SK-N-SH treated with all-trans-retinoic acid at 6 μM for 48 hours (cell line): ENCODE measurements around the gene KRTAP10-2.

Source experiments
- ATAC-seq: fragments of 200-7000 bp; cut with Tn5 transposase; 3 replicates; pipeline ENCODE4 v1.9.1; 2020; ENCODE audit warnings: mild to moderate bottlenecking, moderate library complexity
- ARNTL ChIP-seq: fragments of 450-650 bp; formaldehyde crosslinking; IDR thresholded peaks from 2 replicates; pipeline ENCODE4 v1.5.0; 2020; ENCODE audit warnings: low read depth, mild to moderate bottlenecking, moderate library complexity, borderline replicate concordance
- BACH2 ChIP-seq: fragments of 250-450 bp; sonication (Bioruptor Pico); IDR thresholded peaks from 2 replicates; pipeline ENCODE4 v1.9.0; 2021; ENCODE audit warnings: mild to moderate bottlenecking, borderline replicate concordance
- CSDC2 ChIP-seq: fragments of 250-450 bp; sonication (Bioruptor Pico); IDR thresholded peaks from 2 replicates; pipeline ENCODE4 v1.5.0; 2020; ENCODE audit warnings: mild to moderate bottlenecking, moderate library complexity
- ESRRG ChIP-seq: fragments of 250-450 bp; sonication (Bioruptor Pico); IDR thresholded peaks from 2 replicates; pipeline ENCODE4 v1.6.1; 2021; ENCODE audit warnings: mild to moderate bottlenecking
- GLIS3 ChIP-seq: fragments of 250-450 bp; sonication (Bioruptor Pico); IDR thresholded peaks from 2 replicates; pipeline ENCODE4 v1.5.0; 2020; ENCODE audit warnings: mild to moderate bottlenecking, moderate library complexity
- OSR1 ChIP-seq: fragments of 250-450 bp; sonication (Bioruptor Pico); IDR thresholded peaks from 2 replicates; pipeline ENCODE4 v1.8.0; 2022; ENCODE audit warnings: moderate library complexity, mild to moderate bottlenecking, inconsistent platforms
- PPARA ChIP-seq: fragments of 250-450 bp; sonication (Bioruptor Pico); IDR thresholded peaks from 2 replicates; pipeline ENCODE4 v1.5.0; 2020; ENCODE audit warnings: mild to moderate bottlenecking, borderline replicate concordance
- SNAI2 ChIP-seq: fragments of 250-450 bp; sonication (Bioruptor Pico); IDR thresholded peaks from 2 replicates; pipeline ENCODE4 v1.5.0; 2020; ENCODE audit warnings: mild to moderate bottlenecking, moderate library complexity
- TCF4 ChIP-seq: fragments of 250-450 bp; sonication (Bioruptor Pico); IDR thresholded peaks from 2 replicates; pipeline ENCODE4 v1.8.0; 2021; ENCODE audit warnings: mild to moderate bottlenecking, moderate library complexity, borderline replicate concordance
- ZC3H10 ChIP-seq: fragments of 250-450 bp; sonication (Bioruptor Pico); IDR thresholded peaks from 2 replicates; pipeline ENCODE4 v1.5.1; 2021; ENCODE audit warnings: mild to moderate bottlenecking, moderate library complexity
- ZFP3 ChIP-seq: fragments of 250-450 bp; sonication (Bioruptor Pico); IDR thresholded peaks from 2 replicates; pipeline ENCODE4 v1.5.0; 2020; ENCODE audit warnings: mild to moderate bottlenecking, moderate library complexity
- ZFP30 ChIP-seq: fragments of 450-650 bp; formaldehyde crosslinking; IDR thresholded peaks from 2 replicates; pipeline ENCODE4 v1.5.0; 2022; ENCODE audit warnings: mild to moderate bottlenecking, moderate library complexity
- ZNF565 ChIP-seq: fragments of 450-650 bp; formaldehyde crosslinking; conservative IDR thresholded peaks from 2 replicates; pipeline ENCODE4 v1.5.0; 2020; ENCODE audit warnings: low read depth, mild to moderate bottlenecking, moderate library complexity
- ZNF70 ChIP-seq: fragments of 450-650 bp; formaldehyde crosslinking; IDR thresholded peaks from 2 replicates; pipeline ENCODE4 v1.5.0; 2020; ENCODE audit warnings: mild to moderate bottlenecking, moderate library complexity
- ZNF8 ChIP-seq: fragments of 450-650 bp; formaldehyde crosslinking; IDR thresholded peaks from 2 replicates; pipeline ENCODE4 v1.5.0; 2020; ENCODE audit warnings: mild to moderate bottlenecking, moderate library complexity
- TF ChIP-seq, protein P1 (sequence below): fragments of 250-450 bp; sonication (Bioruptor Pico); IDR thresholded peaks from 2 replicates; pipeline ENCODE4 v1.5.1; 2020; ENCODE audit warnings: low read depth, mild to moderate bottlenecking, moderate library complexity
- TF ChIP-seq, protein P2 (sequence below): fragments of 250-450 bp; sonication (Bioruptor Pico); IDR thresholded peaks from 2 replicates; pipeline ENCODE4 v1.5.1; 2021; ENCODE audit warnings: mild to moderate bottlenecking, moderate library complexity
- TF ChIP-seq, protein P3 (sequence below): fragments of 250-450 bp; sonication (Bioruptor Pico); IDR thresholded peaks from 2 replicates; pipeline ENCODE4 v1.8.0; 2020; ENCODE audit warnings: mild to moderate bottlenecking, moderate library complexity, borderline replicate concordance

The KRTAP10-2 gene

DNA sequence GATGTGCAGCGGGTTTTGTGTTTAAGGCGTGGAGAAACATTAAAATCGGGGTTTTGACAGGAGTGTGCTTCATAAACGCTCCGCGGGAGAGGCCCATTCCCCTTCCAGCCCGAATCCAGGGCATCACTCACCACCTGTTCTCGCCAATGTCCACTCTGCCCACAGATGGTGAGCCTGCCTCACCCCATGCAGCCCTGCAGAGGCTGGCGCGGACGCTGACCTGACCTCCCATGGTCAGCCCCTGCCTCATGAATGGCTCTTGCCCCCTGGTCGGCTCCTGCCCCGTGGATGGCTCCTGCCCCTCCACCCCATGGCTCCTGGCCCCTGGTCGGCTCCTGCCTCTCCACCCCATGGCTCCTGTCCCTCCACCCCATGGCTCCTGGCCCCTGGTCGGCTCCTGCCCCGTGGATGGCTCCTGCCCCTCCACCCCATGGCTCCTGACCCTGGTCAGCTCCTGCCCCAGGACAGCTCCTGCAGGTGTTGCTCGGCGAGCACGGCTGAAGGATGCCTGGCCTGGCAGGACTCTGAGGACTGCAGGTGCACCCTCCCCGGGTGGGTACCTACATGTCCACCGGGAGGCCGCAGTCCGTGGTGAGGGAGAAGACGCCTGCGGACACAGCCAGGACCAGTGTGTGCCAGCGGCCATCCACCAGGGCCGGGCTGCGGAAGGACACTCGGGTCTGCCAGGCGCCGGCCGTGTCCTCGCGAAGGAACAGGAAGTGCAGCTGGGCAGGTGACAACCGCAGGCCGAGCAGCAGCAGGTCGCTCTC lies 18.0 kb downstream of the KRTAP10-2 start:
- TF ChIP-seq SNAI2, result no peak
- no peak for TF ChIP-seq CSDC2 (CRISPR knock-in tag)
- TF ChIP-seq, all 23 proteins: peak for 0
- no peak for ATAC-seq

DNA sequence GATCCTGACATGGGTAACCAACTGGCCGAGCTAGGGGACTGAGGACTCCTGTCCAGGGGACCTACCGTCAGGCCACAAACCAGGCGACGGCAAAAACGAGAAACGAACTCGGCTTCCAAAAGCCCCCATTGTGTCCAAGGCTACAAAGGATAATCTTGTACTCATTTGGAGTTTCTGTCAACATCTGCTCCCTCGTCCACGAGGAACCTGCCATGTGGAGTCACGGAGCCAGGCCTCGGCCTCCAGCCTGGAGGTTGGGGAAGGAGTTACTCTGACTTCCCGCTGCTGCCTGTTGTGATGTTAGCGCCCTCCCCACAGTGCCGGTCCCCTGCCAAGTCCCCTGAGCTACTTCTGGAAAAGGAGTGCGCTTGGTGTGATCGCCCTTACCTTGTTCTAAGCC lies 18.6 kb downstream of the KRTAP10-2 start:
- TF ChIP-seq TCF4 (CRISPR knock-in tag), result no peak
- no peak for TF ChIP-seq CSDC2 (CRISPR knock-in tag)
- TF ChIP-seq ZNF70 (CRISPR knock-in tag), result no peak
- TF ChIP-seq ZNF565 (CRISPR knock-in tag), result no peak
- no peak for ATAC-seq

DNA sequence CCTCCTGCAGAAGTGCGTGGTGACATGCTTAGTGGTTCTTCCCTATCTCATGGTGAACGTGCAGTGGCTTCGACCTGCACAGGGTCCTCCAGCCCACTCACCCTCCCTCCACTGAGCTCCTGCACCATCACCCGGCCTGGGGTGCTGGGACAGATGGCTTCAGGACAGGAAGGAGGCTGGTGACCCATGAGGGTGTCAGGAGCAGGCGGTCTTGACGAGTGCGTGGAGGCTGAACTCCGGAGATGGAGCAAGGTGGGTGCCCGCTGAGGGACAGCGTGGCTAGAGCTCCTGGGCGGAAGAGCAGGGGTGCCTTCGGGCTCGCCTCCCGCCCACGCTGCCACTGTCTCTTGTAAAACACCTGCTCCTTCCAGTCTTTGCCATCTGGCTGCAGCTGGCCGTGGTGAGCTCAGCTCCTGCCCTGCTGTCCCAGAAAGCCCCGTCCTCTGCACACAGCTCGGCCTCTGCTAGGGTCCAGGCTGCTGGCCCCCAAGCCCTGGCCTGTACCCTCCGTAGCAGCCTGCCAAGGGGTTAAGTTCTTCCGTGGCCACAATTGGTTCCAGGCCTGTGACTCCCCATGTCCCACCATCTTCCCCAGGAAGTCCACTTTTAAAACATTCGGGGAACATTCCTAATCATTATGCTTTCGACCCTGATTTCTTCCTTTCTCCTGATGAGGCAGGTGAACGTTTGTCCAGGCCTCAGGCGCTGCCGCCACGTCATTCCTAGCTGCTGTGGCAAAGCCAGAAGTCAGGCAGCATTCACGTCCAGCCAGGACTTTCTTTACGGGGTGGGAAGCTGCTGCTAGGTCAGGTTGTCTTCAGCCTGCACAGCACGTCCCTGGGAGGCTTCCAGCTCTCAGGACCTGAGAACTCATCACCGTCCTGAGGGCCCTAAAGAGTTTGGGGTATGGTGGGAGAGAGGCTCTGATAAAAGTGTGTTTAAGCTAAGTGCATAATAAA lies 19.4 kb downstream of the KRTAP10-2 start:
- TF ChIP-seq ZFP30 (CRISPR knock-in tag) (no peak), BACH2 (no peak), ZNF70 (CRISPR knock-in tag) (no peak)
- TF ChIP-seq, protein P1, sequence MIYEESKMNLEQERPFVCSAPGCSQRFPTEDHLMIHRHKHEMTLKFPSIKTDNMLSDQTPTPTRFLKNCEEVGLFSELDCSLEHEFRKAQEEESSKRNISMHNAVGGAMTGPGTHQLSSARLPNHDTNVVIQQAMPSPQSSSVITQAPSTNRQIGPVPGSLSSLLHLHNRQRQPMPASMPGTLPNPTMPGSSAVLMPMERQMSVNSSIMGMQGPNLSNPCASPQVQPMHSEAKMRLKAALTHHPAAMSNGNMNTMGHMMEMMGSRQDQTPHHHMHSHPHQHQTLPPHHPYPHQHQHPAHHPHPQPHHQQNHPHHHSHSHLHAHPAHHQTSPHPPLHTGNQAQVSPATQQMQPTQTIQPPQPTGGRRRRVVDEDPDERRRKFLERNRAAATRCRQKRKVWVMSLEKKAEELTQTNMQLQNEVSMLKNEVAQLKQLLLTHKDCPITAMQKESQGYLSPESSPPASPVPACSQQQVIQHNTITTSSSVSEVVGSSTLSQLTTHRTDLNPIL (CRISPR knock-in tag), result no peak
- ATAC-seq, result no peak

DNA sequence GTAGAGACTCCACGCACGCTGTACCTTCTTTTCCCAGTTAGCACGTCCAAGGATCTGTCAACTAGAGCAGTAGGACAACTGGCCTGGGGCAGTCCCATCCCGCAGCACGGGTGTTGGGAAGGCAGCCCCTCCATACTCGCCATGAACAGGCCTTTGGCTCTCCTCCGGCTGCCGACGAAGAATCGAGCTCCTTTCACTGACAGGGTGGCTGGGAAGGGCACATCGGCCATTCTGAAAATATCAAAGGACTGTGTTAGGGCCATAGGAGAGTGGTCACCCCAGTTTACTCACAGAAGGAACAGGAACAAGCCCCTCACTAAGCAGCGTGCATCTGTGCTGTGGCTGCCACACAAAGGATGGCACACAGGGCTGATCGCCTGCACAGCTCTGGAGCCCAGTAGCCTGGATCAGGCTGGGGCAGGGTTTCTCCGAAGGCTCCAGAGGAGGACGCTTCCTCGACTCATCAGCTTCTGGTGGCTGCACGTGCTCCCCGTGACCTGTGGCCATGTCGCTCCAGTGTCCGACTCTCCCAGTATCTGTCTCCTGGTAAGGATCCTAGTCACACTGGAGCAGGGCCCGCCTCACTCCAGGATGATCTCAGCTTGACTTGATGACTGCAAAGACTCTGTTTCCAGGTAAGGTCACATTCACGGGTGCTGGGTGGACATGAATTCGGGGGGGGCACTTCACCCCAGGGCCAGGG lies 20.3 kb downstream of the KRTAP10-2 start:
- ATAC-seq, result no peak
- TF ChIP-seq ESRRG (no peak), ARNTL (CRISPR knock-in tag) (no peak), BACH2 (no peak), ZFP3 (CRISPR knock-in tag) (no peak), SNAI2 (no peak), ZNF8 (CRISPR knock-in tag) (no peak), ZC3H10 (CRISPR knock-in tag) (no peak), TCF4 (CRISPR knock-in tag) (no peak), ZNF565 (CRISPR knock-in tag) (no peak), GLIS3 (CRISPR knock-in tag) (no peak), ZNF70 (CRISPR knock-in tag) (no peak), CSDC2 (CRISPR knock-in tag) (no peak), PPARA (CRISPR knock-in tag) (no peak)
- TF ChIP-seq, protein P2, sequence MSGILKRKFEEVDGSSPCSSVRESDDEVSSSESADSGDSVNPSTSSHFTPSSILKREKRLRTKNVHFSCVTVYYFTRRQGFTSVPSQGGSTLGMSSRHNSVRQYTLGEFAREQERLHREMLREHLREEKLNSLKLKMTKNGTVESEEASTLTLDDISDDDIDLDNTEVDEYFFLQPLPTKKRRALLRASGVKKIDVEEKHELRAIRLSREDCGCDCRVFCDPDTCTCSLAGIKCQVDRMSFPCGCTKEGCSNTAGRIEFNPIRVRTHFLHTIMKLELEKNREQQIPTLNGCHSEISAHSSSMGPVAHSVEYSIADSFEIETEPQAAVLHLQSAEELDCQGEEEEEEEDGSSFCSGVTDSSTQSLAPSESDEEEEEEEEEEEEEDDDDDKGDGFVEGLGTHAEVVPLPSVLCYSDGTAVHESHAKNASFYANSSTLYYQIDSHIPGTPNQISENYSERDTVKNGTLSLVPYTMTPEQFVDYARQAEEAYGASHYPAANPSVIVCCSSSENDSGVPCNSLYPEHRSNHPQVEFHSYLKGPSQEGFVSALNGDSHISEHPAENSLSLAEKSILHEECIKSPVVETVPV (CRISPR knock-in tag), result no peak

DNA sequence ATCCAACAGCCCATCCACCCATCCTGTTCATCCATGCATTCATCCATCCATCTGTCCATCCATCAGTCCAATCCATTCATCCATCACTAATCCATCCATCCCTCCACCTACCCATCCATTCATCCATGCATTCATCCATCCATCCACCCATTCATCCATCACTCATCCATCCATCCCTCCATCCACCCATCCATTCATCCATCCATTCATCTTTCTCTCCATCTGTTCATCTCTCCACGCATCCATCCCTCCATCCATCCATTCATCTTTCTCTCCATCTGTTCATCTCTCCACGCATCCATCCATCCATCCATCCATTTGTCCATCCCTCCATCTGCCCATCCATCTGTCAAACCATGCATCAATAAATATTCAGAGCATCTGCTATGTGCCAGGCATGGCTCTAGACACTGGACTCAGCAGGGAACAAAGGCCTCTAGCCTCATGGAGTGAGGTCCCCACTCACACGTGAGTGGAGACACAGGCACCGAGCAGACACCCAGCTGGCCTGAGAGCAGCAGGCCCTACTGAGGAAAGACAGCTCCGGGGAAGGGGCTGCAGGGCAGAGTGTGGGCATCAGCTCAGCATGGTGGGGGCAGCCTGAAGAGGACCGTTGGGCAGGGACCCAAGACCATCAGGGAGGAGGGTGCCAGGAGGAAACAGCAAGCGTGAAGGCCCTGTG lies 20.9 kb downstream of the KRTAP10-2 start:
- ATAC-seq, result no peak
- TF ChIP-seq ZFP3 (CRISPR knock-in tag), result no peak
- TF ChIP-seq, protein P2 (CRISPR knock-in tag), result no peak
- TF ChIP-seq OSR1 (CRISPR knock-in tag), result no peak
- TF ChIP-seq, protein P3, sequence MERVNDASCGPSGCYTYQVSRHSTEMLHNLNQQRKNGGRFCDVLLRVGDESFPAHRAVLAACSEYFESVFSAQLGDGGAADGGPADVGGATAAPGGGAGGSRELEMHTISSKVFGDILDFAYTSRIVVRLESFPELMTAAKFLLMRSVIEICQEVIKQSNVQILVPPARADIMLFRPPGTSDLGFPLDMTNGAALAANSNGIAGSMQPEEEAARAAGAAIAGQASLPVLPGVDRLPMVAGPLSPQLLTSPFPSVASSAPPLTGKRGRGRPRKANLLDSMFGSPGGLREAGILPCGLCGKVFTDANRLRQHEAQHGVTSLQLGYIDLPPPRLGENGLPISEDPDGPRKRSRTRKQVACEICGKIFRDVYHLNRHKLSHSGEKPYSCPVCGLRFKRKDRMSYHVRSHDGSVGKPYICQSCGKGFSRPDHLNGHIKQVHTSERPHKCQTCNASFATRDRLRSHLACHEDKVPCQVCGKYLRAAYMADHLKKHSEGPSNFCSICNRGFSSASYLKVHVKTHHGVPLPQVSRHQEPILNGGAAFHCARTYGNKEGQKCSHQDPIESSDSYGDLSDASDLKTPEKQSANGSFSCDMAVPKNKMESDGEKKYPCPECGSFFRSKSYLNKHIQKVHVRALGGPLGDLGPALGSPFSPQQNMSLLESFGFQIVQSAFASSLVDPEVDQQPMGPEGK, result no peak
- no peak for TF ChIP-seq TCF4 (CRISPR knock-in tag)
- no peak for TF ChIP-seq PPARA (CRISPR knock-in tag)
